ENCODE results near the gene CXXC1.

GRCh38 chr18:50281295-50281971 is 6.1 kb downstream of the CXXC1 start, which contains the start of gene MBD1:
- TF ChIP-seq CTCF (conservative IDR thresholded peaks at IDR 0.05) = peak; percentile 89
- peak; percentile 32; the same call in 1 of the 2 replicates for TF ChIP-seq ZFX (IDR thresholded peaks at IDR 0.05)

Data from C4-2B (cell line).